BJ (cell line): ENCODE results near the gene SLCO4A1. TPM values are rescaled to one million over a fixed set of nuclear protein-coding genes. Genes with fewer than 3 reads are reported as not detected.

Experiments
- CTCF ChIA-PET: fragments of 350-600 bp; formaldehyde crosslinking; extraction: SDS; loops from one replicate; lab custom pipeline; 2021; ENCODE audit warnings: antibody characterized with exemption, inconsistent platforms; lab: Yijun Ruan, JAX
- POLR2A ChIA-PET: fragments of 300-600 bp; sonication (Branson Sonifier 250); formaldehyde crosslinking; extraction: SDS; loops from one replicate; lab custom pipeline; 2021; ENCODE audit warnings: antibody characterized with exemption; lab: Charles Lee
- DNase-seq: peaks from one replicate; pipeline ENCODE4 v3.0.0-alpha.2; 2011; ENCODE audit warnings: low read depth
- H3K27me3 ChIP-seq: 2 replicates; pipeline ENCODE4 v1.6.0; 2011; ENCODE audit warnings: low read length; ENCODE audit not compliant: control insufficient read depth, insufficient read depth
- H3K36me3 ChIP-seq: 2 replicates; pipeline ENCODE4 v1.5.1; 2011; ENCODE audit warnings: low read length; ENCODE audit not compliant: control insufficient read depth, insufficient read depth
- H3K4me3 ChIP-seq: 2 replicates; pipeline ENCODE4 v1.5.1; 2011; ENCODE audit warnings: low read depth, mild to moderate bottlenecking, control low read depth, low read length
- polyA plus RNA-seq: library from polyadenylated mRNA; depleted of rRNA; stranded (reverse); fragments of >200 nt; gene quantifications from 2 replicates; pipeline ENCODE4 v1.2.3, GENCODE V29; 2011
- TF ChIP-seq, protein P1 (sequence below): IDR thresholded peaks from 2 replicates; pipeline ENCODE4 v1.5.1; 2011; ENCODE audit warnings: low read depth, mild to moderate bottlenecking, control low read depth, inconsistent platforms, low read length, moderate library complexity; ENCODE audit not compliant: insufficient read depth

SLCO4A1 gene
- polyA plus RNA-seq, 1 experiment: 0.15 TPM

- Histone ChIP-seq H3K4me3 (no peak overlapping the region), H3K36me3 (no peaks in the 10 kb centered on the region), H3K27me3 (no peaks in the 10 kb centered on the region)
- CTCF ChIA-PET: interaction anchor here (1.0 to 1.6 kb wide), 2 partner anchors 143 to 148 kb away, joined by 3 to 6 read pairs; no protein-coding TSS in a partner anchor
- TF ChIP-seq, protein P1, sequence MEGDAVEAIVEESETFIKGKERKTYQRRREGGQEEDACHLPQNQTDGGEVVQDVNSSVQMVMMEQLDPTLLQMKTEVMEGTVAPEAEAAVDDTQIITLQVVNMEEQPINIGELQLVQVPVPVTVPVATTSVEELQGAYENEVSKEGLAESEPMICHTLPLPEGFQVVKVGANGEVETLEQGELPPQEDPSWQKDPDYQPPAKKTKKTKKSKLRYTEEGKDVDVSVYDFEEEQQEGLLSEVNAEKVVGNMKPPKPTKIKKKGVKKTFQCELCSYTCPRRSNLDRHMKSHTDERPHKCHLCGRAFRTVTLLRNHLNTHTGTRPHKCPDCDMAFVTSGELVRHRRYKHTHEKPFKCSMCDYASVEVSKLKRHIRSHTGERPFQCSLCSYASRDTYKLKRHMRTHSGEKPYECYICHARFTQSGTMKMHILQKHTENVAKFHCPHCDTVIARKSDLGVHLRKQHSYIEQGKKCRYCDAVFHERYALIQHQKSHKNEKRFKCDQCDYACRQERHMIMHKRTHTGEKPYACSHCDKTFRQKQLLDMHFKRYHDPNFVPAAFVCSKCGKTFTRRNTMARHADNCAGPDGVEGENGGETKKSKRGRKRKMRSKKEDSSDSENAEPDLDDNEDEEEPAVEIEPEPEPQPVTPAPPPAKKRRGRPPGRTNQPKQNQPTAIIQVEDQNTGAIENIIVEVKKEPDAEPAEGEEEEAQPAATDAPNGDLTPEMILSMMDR: no peak
- POLR2A ChIA-PET: no interaction called here
- no peak for DNase-seq
Measured at GRCh38 chr20:62647521-62648317, 5.4 kb downstream of the SLCO4A1 start.

GRCh38 chr20:62648318-62648995 is 6.2 kb downstream of the SLCO4A1 start:
- DNase-seq: no peak
- Histone ChIP-seq H3K4me3 (no peak overlapping the region), H3K36me3 (no peaks in the 10 kb centered on the region), H3K27me3 (no peaks in the 10 kb centered on the region)
- POLR2A ChIA-PET: no interaction called here
- CTCF ChIA-PET: no interaction called here
- TF ChIP-seq, protein P1: no peak

DNA sequence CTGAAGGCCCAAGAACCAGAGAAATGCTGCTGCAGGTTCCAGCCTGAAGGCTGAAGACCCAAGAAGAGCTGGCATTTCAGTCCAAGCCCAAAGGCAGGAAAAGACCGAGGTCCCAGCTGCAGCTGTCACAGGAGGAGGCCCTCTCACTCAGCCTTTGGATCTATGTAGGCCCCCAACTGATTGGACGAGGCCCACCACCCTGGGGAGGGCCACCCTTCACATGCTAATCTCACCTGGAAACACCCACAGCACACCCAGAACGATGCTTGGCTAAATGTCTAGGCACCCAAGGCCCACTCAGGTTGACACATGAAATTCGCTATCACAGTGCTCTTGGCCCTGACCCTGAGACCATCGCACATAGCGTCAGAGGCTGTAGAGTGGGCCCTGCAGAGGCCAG is 6.8 kb downstream of the SLCO4A1 start:
- TF ChIP-seq, protein P1: no peak
- Histone ChIP-seq H3K36me3 (no peaks in the 10 kb centered on the region), H3K4me3 (no peak overlapping the region), H3K27me3 (no peaks in the 10 kb centered on the region)
- CTCF ChIA-PET: no interaction called here
- DNase-seq: no peak
- POLR2A ChIA-PET: no interaction called here

- ChIA-PET CTCF (interaction anchor here (0.6 to 2.0 kb wide), 5 partner anchors 8 to 197 kb away, joined by 3 to 5 read pairs (median 4); partner anchors contain the start of gene SLCO4A1), POLR2A (no interaction called here)
- Histone ChIP-seq H3K36me3 (no peaks in the 10 kb centered on the region), H3K27me3 (no peaks in the 10 kb centered on the region), H3K4me3 (no peak overlapping the region)
- no peak for DNase-seq
- TF ChIP-seq, protein P1: no peak
Measured at GRCh38 chr20:62650551-62651284, 8.4 kb downstream of the SLCO4A1 start.
